SKM-1 treated with dmso at 0.1 percent for 144 hours (cell line): Measurements from ENCODE around the gene DPY19L1.
A peak's percentile ranks its signal among the peaks of the same experiment; 100 is the strongest.
"Not testable (repeated sequence)": the region's sequence is repeated elsewhere in the genome, so short reads cannot be mapped to it uniquely, and the experiment has no call there.

Source experiments
- DNase-seq: peaks from one replicate; lab custom pipeline; 2025; ENCODE audit not compliant: unreplicated experiment; lab: John Stamatoyannopoulos, UW

Gene DPY19L1

GRCh38 chr7:35037211-35037525 is at the start of gene DPY19L1:
Gene DPY19L1 (minus strand): TSS chr7:35037485. CDS start chr7:35037394, 91 bp downstream.
- no peak for DNase-seq

GRCh38 chr7:35079517-35079916 is 42.2 kb upstream of the DPY19L1 start:
- not testable (repeated sequence) for DNase-seq

GRCh38 chr7:35074008-35074407 is 36.7 kb upstream of the DPY19L1 start:
- DNase-seq, result not testable (repeated sequence)

DNA sequence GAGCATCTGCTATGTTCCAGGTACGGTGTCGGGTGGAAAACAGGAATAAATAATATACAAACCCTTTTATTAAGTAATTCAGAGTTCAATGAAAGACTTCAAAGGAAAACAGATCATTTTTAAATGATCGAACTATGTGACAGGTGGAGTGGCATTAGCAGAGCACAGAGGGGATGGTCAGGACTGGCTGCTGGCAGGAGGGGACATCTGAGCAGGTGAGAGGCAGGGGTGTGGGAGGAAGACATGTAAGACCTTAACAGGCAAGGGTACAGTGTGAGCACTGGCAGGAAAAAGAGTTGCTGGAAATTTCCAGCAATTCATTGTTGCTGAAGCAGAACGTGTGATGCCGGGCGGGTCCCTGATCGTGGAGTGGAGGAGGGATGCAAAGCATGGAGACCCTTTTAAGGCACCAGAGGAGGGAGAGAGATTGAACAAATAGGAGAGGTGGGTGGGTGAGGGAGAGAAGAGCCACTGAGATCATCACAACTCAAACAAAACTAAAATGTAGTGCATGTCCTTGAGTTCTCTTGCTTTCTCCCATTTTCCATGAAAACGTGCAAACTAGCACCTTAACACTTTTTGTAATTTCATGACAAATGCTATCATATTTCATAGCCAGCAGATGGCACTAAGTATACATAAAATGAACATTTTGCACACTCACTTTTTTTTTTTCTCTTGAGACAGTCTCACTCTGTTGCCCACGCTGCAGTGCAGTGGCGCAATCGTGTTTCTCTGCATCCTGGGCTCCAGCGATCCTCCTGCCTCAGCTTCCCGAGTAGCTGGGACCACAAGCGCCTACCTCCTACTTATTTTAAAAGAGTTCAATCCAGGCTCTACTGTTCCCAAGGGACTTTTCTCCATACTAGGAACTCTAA is 35.9 kb upstream of the DPY19L1 start:
- DNase-seq, result peak; percentile 39

DNA sequence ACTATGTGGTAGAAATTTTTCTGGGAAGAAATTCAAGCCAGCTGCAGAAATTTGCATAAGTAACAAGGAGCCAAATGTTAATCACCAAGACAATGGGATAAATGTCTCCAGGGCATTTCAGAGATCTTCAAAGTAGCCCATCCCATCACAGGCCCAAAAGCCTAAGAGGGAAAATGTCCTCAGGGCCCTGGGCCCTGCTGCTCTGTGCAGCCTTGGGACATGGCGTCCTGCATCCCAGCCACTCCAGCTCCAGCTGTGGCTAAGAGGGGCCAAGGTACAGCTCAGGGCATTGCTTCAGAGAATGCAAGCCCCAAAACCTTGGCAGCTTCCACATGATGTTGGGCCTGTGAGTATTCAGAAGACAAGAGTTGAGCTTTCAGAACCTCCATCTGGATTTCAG is 31.8 kb upstream of the DPY19L1 start:
- DNase-seq, result not testable (repeated sequence)

DNA sequence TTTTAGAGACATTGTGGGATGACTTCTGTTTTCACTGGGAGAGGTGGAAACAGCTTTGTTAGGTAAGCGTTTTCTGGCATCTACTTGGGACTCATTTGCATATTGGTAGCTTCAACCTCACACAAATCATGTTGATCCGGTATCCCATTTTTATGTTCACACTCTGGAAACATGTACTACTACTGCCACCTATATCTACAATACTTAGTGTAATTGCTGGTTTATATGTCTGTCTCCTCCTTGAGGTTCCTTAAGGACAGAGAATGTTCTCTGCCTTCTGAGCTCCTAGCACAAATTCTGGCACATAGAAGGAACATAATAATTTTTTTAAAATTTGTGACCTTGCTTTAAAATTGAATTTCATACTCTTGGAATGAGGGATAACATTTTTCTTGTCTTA is 28.1 kb upstream of the DPY19L1 start:
- not testable (repeated sequence) for DNase-seq

- not testable (repeated sequence) for DNase-seq
These were observed 21.3 kb upstream of the DPY19L1 start for GRCh38 chr7:35058571-35058970.

DNA sequence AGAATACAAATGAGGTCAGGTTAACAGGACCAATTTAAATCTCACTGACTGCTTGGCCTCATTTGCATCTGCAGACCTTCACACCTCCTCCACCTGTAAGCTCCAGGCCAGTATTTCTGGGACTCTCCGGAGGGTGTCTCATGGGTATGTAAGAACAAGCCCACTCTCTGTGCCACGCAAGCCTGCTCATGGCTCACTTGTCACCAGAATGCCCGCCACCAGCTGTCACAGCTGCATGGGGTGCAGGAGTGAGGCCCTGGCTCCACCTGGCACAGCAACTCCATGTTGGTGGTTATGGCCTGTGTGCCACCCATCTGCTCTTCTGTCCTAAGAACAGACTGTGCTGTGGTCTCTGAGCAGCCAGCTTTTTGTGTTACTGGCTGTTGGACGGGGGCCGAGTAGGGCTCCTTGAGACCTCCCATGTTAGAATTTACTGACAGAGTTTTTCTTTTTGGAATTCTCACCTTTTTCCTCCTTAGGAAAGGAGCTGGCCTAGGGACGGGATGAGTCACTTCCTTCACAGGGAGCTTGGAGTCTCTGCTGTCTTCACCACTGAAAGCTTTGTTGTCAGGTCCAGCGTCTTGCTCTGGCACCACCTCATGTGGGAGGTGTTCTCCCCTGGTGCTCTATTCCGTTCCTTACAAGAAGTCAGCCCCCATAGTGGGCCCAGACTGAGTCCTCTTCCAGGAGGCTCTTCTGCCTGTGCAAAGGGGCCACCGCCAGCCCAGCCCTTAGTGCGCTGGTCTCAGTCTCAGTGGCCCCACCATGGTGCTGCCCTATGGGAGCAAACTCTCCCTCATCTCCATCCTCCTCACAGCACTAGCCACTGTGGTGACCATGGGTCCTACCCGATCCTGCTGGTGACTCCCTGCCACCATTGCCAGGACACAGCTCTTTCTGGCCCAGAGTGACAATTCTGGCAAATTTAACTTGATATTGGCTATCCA is 20.5 kb upstream of the DPY19L1 start:
- DNase-seq, result not testable (repeated sequence)

GRCh38 chr7:35055733-35056132 is 18.4 kb upstream of the DPY19L1 start:
- peak; percentile 17 for DNase-seq

- not testable (repeated sequence) for DNase-seq
These were observed 16.3 kb upstream of the DPY19L1 start for GRCh38 chr7:35053488-35054175.

DNA sequence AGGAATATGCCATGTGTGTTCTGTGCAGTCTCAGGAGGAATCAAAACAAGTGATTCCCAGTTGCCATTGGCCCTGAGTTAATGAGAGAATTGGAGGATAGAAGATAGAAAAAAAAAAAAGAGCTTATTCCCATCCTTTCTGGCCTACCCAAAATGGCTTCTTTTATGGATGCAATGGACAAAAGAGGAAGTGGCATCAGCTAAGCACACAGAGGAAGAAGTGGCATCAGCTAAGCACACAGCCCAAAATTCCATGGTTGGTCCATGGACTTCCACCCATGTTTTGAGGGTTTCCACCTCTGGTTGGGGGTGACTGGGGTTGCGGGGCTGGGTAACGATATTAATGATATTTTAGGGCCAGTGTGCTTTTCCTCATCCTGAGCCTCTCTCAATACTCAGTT is 11.1 kb upstream of the DPY19L1 start:
- DNase-seq, result not testable (repeated sequence)

DNA sequence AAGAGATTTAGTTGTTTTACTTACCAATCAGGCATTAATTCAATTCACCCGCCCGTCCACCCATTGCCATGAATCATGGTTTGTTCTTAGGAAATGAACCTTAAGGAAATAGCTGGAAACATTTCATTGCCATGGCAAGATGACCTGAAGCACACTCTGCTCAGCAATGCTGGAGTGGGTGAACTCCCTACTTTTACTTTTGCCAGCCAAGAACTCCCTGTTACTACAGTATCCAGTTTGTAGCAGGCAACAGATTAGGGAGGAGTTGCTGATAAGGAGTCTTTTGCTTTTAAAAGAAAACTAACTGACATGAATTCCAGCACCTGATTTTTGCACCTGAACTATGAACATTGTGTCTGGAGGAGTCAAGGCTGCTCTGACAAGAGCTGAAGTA is 10.6 kb upstream of the DPY19L1 start:
- DNase-seq, result not testable (repeated sequence)

GRCh38 chr7:35047263-35047911 is 10.1 kb upstream of the DPY19L1 start:
- not testable (repeated sequence) for DNase-seq

GRCh38 chr7:35043301-35043700 is 6.0 kb upstream of the DPY19L1 start:
- DNase-seq, result not testable (repeated sequence)

DNA sequence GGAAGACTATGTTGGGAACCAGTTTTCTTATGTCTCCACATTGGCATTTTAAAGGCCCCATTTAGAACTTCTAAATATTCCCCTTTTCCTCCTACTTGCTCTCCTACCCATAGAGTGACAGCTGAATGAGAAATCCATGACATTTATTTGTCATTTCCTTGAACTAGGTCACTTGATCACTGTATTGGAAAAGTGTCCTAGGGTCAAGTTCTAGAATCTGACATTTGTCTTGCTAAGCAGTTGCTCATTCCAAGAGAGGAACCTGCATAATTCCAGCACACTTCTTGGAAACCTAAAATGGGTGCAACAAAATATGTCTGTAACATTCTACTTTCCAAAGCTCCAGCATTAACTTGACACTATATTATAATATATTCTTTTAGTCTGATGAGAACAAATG is 3.6 kb upstream of the DPY19L1 start:
- DNase-seq, result no peak

- DNase-seq, result no peak
These were observed 2.1 kb upstream of the DPY19L1 start for GRCh38 chr7:35039343-35039742.

DNA sequence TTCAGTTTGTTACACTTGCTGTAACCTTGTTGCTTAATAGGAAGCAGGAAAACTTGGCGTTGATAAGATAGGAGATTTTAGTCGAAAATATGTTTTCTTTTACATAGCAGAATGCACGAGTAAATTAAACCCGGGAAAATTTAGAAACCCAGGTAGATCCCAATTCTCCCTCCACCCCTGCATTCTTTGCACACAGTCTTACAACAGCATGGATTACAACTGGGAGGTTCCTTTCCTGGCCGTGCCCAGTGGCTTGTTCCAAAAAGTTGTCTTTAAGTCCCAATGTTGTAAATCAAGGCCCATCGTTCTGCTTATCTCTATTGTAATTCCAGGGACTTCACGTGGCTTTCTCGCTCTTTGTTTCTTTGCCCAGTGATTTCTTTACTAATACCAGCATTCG is 1.1 kb upstream of the DPY19L1 start:
- DNase-seq, result no peak

DNA sequence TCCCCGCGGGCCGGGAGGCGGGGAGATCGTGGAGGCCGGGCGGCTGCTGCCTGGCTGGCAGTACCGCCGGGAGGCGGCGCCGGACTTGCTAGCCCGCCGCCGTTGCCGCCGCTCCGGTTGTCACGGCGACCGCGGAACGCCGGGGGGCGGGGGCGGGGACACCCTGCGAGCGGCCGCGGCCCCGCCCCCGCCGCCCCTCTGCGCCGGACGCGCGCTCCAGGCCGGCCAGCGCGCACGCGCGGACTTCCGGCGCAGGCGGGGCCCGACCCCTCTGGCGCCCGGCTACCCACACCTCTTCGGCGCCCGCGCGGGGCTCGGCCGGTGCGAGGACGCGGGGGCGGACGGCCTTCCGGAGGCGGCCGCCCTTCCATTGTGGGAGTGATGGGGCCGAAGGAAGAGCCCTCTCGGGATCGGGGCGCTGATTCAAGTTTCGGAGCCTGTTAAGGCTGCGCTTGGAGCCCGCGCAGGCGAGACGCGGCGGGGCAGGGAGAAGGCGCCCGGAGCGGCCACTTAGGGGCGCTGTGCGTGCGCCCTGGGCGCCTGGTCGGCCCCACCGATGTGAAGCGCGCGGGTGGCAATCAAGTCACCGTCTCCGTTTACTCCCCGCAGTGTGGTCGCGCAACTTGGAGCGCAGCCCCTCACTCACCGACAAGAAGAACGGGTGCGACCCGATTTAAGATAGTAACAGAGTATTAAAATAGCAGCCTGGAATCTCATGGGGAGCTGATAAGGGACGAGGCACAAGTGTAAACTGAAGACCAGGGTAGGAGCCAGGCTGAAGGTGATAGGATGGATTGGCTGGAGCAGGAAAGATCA is 449 bp upstream of the DPY19L1 start:
- DNase-seq, result peak; percentile 85

DNA sequence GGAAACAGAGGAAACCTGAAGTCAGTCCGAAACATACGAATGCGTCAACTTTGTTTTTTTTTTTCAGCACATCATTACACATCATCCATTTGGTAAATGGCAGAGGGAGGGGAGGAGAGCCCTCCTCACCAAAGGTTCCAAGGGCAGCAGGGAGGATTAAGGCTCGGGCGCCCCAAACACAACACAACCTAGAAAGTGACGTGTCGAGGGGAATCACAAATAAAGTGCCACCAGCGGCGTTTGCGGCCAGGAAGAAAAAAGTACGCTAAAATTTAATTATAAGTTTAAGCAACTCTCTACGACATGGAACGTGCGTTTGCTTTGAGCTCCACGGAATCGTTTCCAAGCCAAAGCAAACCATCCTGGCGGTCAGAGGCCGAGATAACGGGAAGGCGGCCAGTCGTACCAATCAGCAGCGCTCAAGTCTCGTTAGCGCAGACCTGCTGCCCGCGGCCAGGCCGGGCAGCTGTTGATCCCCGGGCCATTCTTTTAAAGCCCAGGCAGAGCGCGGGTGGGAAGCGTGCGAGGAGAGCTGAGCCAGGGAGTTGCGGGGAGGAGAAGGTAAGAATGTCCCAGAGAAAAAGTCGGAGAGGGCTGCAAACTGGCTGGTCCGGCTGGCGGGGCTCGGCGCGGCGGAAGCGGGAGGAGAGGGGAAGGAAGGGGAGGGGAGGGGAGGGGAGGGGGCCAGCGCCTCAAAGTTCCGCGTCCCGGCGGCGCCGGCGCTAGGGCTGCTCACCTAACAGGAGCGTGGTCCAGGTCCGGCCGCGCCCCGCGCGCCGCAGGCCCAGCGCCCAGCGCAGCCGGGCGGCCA is 719 bp downstream of the DPY19L1 start:
- peak; percentile 58 for DNase-seq
